Measurements from ENCODE around the gene SLC9A4.

DNA sequence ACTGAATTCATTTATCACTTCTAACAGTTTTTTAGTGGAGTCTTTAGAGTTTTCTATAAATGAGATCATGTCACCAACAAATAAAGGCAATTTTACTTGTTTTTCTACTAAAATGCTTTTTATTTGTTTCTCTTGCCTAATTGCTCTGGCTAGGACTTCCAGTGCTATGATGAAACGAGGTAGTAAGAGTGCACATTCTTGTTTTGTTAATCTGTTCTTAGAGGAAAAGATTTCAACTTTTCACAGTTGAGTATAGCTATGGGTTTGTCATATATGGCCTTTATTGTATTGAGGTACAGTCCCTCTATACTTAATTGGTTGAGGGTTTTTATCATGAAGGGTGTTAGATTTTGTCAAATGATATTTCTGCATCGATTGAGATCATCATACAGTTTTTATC is 44.5 kb upstream of the SLC9A4 start:
- TF ChIP-seq CTCF (IDR thresholded peaks at IDR 0.05; ENCODE audit: poor library complexity, severe bottlenecking) (no peak), EZH2 (IDR thresholded peaks at IDR 0.05; ENCODE audit: borderline replicate concordance, insufficient read depth, low read length, poor library complexity, severe bottlenecking) (no peak)
